ENCODE measurements around the gene NAV2.

GRCh38 chr11:20015529-20016427 is 303.1 kb downstream of the NAV2 start:
- TF ChIP-seq POLR2A (IDR thresholded peaks at IDR 0.05; ENCODE audit: low read length) (no peak), GATA1 (IDR thresholded peaks at IDR 0.05; ENCODE audit: low read depth, low read length) (no peak)

Measured in erythroblast (primary cell).